Muscle of leg (tissue), 11 donors: Measurements from ENCODE around the gene SLIT3. TPM values are rescaled to one million over a fixed set of nuclear protein-coding genes. Genes with fewer than 3 reads are reported as not detected.

ENCODE experiments used
- DNase-seq: peaks from one replicate; pipeline ENCODE4 v3.0.0; 2013
- H3K27ac ChIP-seq: one replicate; pipeline ENCODE4 v1.5.1; 2013; ENCODE audit warnings: mild to moderate bottlenecking, low read length, control low read depth
- H3K27me3 ChIP-seq: one replicate; pipeline ENCODE4 v1.6.1; 2013; ENCODE audit warnings: low read length; ENCODE audit not compliant: control insufficient read depth, insufficient read depth
- H3K36me3 ChIP-seq: one replicate; pipeline ENCODE4 v1.6.1; 2013; ENCODE audit warnings: low read length; ENCODE audit not compliant: control insufficient read depth, insufficient read depth
- H3K4me1 ChIP-seq: one replicate; pipeline ENCODE4 v1.6.1; 2013; ENCODE audit warnings: low read length; ENCODE audit not compliant: control insufficient read depth, insufficient read depth
- H3K4me3 ChIP-seq: one replicate; pipeline ENCODE4 v1.5.1; 2013; ENCODE audit warnings: low read length, control low read depth
- H3K9me3 ChIP-seq: replicated peaks from 2 replicates; pipeline ENCODE4 v1.6.1; 2013; ENCODE audit warnings: low read depth, low read length; ENCODE audit not compliant: control insufficient read depth
- WGBS: methylation state at CpG from one replicate; pipeline ENCODE4 v1.1.5; 2013; ENCODE audit warnings: missing lambda C conversion rate; ENCODE audit not compliant: insufficient coverage; 5-methylcytosine and 5-hydroxymethylcytosine counted together
- polyA plus RNA-seq, 8 donors: library from polyadenylated mRNA; unstranded; fragments of 120-200 nt; gene quantifications; one replicate each; pipeline versions ENCODE4 v1.2.1 to v1.2.3, GENCODE V29; 2013; ENCODE audit warnings: inconsistent platforms in 1 of 8, low replicate concordance in 1 of 8; ENCODE audit not compliant: insufficient read length in 8 of 8, insufficient read depth in 1 of 8
- total RNA-seq: library from RNA; stranded (reverse); fragments of 120-200 nt; gene quantifications from one replicate; pipeline ENCODE4 v1.2.4, GENCODE V29; 2013

Gene SLIT3
- total and polyA plus RNA-seq, 9 donors = 5.2 to 36.4 (median 12.2) TPM

- no peak overlapping the region for H3K4me3 ChIP-seq
- peaks cover 3% of the 10 kb centered on the region for H3K27me3 ChIP-seq
- DNase-seq = no peak
- no peaks in the 10 kb centered on the region for H3K36me3 ChIP-seq
- no peak overlapping the region for H3K27ac ChIP-seq
- peaks cover 7% of the 10 kb centered on the region for H3K4me1 ChIP-seq
- no peaks in the 10 kb centered on the region for H3K9me3 ChIP-seq
- no CpG with 5 or more reads among the region's 3 CpGs for WGBS
These were observed 299.5 kb downstream of the SLIT3 start for GRCh38 chr5:169001394-169001793.

GRCh38 chr5:168995024-168995423, 305.9 kb downstream of the SLIT3 start:
- H3K27me3 ChIP-seq = peaks cover 3% of the 10 kb centered on the region
- no peak overlapping the region for H3K27ac ChIP-seq
- H3K4me3 ChIP-seq = no peak overlapping the region
- no peak for DNase-seq
- no peaks in the 10 kb centered on the region for H3K9me3 ChIP-seq
- peaks cover 14% of the 10 kb centered on the region for H3K4me1 ChIP-seq
- WGBS = no CpG with 5 or more reads among the region's 3 CpGs
- H3K36me3 ChIP-seq = no peaks in the 10 kb centered on the region

- peak; percentile 39 for DNase-seq
- H3K4me1 ChIP-seq = peaks cover 17% of the 10 kb centered on the region
- 14% methylated on average over 3 of the region's 11 CpGs for WGBS
These were observed 308.3 kb downstream of the SLIT3 start for GRCh38 chr5:168992687-168993086.

GRCh38 chr5:168992016-168992415, 308.9 kb downstream of the SLIT3 start:
- no peaks in the 10 kb centered on the region for H3K9me3 ChIP-seq
- DNase-seq = no peak
- H3K4me3 ChIP-seq = no peak overlapping the region
- 70% methylated on average over 2 of the region's 5 CpGs for WGBS
- H3K4me1 ChIP-seq = peaks cover 18% of the 10 kb centered on the region
- peaks cover 2% of the 10 kb centered on the region for H3K27me3 ChIP-seq
- H3K36me3 ChIP-seq = no peaks in the 10 kb centered on the region
- H3K27ac ChIP-seq = no peak overlapping the region

More at GRCh38 chr5:168992687-168993086, 308.3 kb downstream of the SLIT3 start:
- H3K4me3 ChIP-seq = no peak overlapping the region
- H3K27ac ChIP-seq = no peak overlapping the region
- peaks cover 2% of the 10 kb centered on the region for H3K27me3 ChIP-seq
- H3K36me3 ChIP-seq = no peaks in the 10 kb centered on the region
- H3K9me3 ChIP-seq = no peaks in the 10 kb centered on the region

GRCh38 chr5:168991311-168991710, 309.6 kb downstream of the SLIT3 start:
- H3K9me3 ChIP-seq = no peaks in the 10 kb centered on the region
- peaks cover 2% of the 10 kb centered on the region for H3K27me3 ChIP-seq
- H3K27ac ChIP-seq = no peak overlapping the region
- DNase-seq = no peak
- no peak overlapping the region for H3K4me3 ChIP-seq
- H3K36me3 ChIP-seq = no peaks in the 10 kb centered on the region
- H3K4me1 ChIP-seq = peaks cover 18% of the 10 kb centered on the region
- 67% methylated on average over 1 of the region's 2 CpGs for WGBS

- H3K4me3 ChIP-seq = no peak overlapping the region
- 50% methylated on average over 2 of the region's 4 CpGs for WGBS
- DNase-seq = peak; percentile 40
These were observed 310.3 kb downstream of the SLIT3 start for GRCh38 chr5:168990679-168991078.

GRCh38 chr5:168989731-168990505, 311.0 kb downstream of the SLIT3 start:
- Histone ChIP-seq H3K36me3 (no peaks in the 10 kb centered on the region), H3K27ac (no peak overlapping the region), H3K4me1 (peaks cover 18% of the 10 kb centered on the region), H3K4me3 (no peak overlapping the region), H3K27me3 (peaks cover 2% of the 10 kb centered on the region), H3K9me3 (no peaks in the 10 kb centered on the region)
- no peak for DNase-seq
- WGBS = 100% methylated on average over 1 of the region's 8 CpGs

More at GRCh38 chr5:168990679-168991078, 310.3 kb downstream of the SLIT3 start:
- H3K9me3 ChIP-seq = no peaks in the 10 kb centered on the region
- peaks cover 18% of the 10 kb centered on the region for H3K4me1 ChIP-seq
- no peaks in the 10 kb centered on the region for H3K36me3 ChIP-seq
- H3K27ac ChIP-seq = no peak overlapping the region
- H3K27me3 ChIP-seq = peaks cover 2% of the 10 kb centered on the region

- no peaks in the 10 kb centered on the region for H3K9me3 ChIP-seq
- no peak overlapping the region for H3K27ac ChIP-seq
- H3K4me3 ChIP-seq = no peak overlapping the region
- DNase-seq = no peak
- WGBS = 33% methylated on average over 1 of the region's 2 CpGs
- peaks cover 2% of the 10 kb centered on the region for H3K27me3 ChIP-seq
- H3K36me3 ChIP-seq = no peaks in the 10 kb centered on the region
- H3K4me1 ChIP-seq = peaks cover 18% of the 10 kb centered on the region
These were observed 312.2 kb downstream of the SLIT3 start for GRCh38 chr5:168988699-168989098.

GRCh38 chr5:168987543-168988300, 313.2 kb downstream of the SLIT3 start:
- WGBS = 52% methylated on average over 6 of the region's 11 CpGs

GRCh38 chr5:168985454-168985853, 315.5 kb downstream of the SLIT3 start:
- peaks cover 6% of the 10 kb centered on the region for H3K4me1 ChIP-seq
- H3K4me3 ChIP-seq = no peak overlapping the region
- no peak overlapping the region for H3K27ac ChIP-seq
- H3K27me3 ChIP-seq = peaks cover 2% of the 10 kb centered on the region
- no peaks in the 10 kb centered on the region for H3K36me3 ChIP-seq
- no peak for DNase-seq
- no peaks in the 10 kb centered on the region for H3K9me3 ChIP-seq
- WGBS = 79% methylated on average over 4 of the region's 5 CpGs

More at GRCh38 chr5:168987543-168988300, 313.2 kb downstream of the SLIT3 start:
- Histone ChIP-seq H3K27ac (no peak overlapping the region), H3K4me1 (peaks cover 17% of the 10 kb centered on the region), H3K9me3 (no peaks in the 10 kb centered on the region), H3K36me3 (no peaks in the 10 kb centered on the region), H3K4me3 (no peak overlapping the region), H3K27me3 (peaks cover 2% of the 10 kb centered on the region)
- DNase-seq = peak; percentile 77
